ENCODE data around the gene PPIE.

Gene PPIE

GRCh38 chr1:39720094-39720999, 18.3 kb upstream of the PPIE start:
- DNase-seq (ENCODE audit: low read depth in 3 of 3), result no peak

GRCh38 chr1:39721664-39722063, 17.0 kb upstream of the PPIE start:
- no peak for DNase-seq (ENCODE audit: low read depth in 3 of 3)

GRCh38 chr1:39722495-39722894, 16.2 kb upstream of the PPIE start:
- DNase-seq (ENCODE audit: low read depth in 3 of 3), result no peak

- no peak for DNase-seq (ENCODE audit: low read depth in 3 of 3)
Measured at GRCh38 chr1:39726600-39726999, 12.1 kb upstream of the PPIE start.

- DNase-seq (ENCODE audit: low read depth in 3 of 3), result no peak
Measured at GRCh38 chr1:39727221-39727931, 11.3 kb upstream of the PPIE start.

GRCh38 chr1:39727932-39728317, 10.8 kb upstream of the PPIE start:
- DNase-seq (ENCODE audit: low read depth in 3 of 3), result no peak

DNA sequence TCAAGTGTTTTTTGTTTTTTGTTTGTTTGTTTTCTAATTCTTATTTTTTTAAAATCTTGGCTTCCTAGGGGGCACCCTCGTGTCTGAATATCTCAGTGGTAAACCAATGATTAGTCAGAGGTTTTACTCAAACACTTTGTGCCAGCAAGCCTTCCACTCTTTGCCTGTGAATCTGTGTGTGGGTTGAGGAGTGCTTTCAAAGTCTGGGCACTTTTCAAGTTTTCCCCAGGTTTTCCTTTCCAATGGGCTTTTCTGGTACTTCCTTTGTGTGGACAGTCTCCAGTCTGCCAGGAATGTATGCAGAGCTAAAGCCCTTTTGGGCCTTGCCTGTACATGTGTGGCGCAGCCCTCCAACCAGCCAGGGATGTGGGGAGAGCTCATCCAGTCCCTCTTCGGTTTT, 9.7 kb upstream of the PPIE start:
- no peak for DNase-seq (ENCODE audit: low read depth in 3 of 3)

DNA sequence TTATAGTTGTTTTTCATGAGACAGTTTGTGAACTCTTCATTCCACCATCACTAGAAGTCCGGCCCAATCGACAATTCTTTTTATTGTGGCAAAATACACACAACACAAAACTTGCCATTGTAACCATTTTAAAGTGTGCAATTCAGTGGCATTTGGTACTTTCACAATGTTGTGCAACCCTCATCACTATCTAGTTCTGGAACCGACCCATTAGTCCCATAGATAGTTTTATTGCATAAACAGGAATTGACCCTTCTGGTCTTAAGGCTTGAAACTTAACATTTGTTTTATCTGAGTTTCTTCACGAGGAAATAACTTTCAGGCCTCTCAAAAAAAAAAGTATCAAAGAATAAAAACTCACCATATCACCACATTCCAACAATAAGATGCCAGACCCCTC, 8.8 kb upstream of the PPIE start:
- no peak for DNase-seq (ENCODE audit: low read depth in 3 of 3)

DNA sequence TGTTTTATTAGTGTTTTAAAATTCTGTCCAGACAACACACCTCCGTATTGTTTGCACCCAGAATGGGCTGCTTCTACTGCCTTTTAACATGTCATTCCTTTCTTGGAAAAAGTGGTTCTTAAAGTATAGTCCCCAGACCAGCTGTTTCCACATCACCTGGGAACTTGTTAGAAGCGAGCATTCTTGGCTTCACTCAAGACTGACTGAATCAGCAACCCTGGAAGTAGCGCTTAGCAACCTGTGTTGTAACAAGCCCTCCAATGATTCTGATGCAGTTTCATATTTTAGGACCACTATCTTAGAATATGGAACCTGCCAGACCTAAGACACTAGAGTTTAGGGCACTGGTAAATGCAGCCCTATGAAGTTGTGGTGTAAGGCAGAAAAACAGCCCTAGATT, 6.0 kb upstream of the PPIE start:
- DNase-seq (ENCODE audit: low read depth in 3 of 3), result no peak

- no peak for DNase-seq (ENCODE audit: low read depth in 3 of 3)
Measured at GRCh38 chr1:39733161-39733560, 5.5 kb upstream of the PPIE start.

DNA sequence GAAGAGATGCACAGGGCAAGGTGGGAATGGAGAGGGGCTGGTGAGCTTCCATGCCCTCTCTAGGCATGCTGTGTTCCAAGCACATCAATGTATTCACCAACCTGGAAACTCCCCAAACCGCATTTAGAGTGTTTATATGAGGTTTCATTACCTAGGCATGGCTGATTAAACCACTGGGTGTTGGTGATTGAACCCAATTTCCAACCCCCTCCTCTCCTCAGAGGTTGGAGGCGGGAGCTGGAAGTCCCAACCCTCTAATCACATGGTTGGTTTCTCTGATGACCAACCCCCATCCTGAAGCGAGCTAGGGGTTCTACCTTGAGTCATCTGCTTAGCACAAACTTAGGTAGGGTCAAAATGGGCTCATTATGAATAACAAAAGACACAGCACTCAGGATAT, 3.0 kb upstream of the PPIE start:
- no peak for DNase-seq (ENCODE audit: low read depth in 3 of 3)

- DNase-seq (ENCODE audit: low read depth in 3 of 3), result no peak
Measured at GRCh38 chr1:39737546-39738169, 1.0 kb upstream of the PPIE start.

DNA sequence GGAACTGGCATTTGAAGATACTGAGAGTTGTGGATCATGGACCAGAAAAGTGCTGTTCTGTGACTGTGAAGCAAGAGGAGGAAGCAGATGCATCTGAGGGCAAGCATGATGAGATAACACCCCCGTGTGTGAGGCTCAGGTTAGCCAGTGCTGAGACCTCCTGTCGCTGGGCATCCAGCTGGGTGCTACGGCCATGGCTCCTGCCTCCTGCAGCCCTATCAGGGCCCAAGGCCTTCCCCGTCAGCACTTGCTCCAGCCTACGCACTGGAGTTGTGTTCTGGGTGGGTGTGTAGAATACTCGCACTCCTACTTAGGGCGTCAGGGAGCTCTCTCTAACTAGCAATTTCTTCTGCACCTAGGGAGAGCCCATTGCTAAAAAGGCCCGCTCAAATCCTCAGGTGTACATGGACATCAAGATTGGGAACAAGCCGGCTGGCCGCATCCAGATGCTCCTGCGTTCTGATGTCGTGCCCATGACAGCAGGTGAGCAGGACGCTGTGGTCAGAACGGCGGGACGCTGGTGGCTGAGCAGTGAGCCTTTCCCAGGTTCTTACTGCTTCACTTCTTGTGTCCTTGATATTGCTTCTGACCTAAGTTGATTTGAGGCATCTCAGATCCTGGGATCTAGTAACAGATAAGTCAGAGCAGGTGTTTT, 6.5 kb downstream of the PPIE start:
- no peak for DNase-seq (ENCODE audit: low read depth in 3 of 3)

DNA sequence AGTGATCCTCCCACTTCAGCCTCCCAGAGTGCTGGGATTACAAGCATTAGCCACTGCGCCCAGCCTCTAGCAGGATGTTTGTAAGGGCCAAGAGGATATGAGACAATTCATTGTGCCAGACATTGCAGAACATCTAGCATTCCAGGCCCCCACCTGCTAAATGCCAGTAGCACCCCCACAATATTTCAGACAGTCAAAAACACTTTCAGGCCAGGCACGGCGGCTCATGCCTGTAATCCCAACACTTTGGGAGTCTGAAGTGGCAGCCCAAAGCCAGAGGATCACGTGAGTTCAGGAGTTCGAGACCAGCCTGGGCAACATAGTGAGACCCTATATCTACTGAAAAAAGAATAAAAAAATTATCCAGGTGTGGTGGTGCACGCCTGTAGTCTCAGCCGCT, 12.9 kb downstream of the PPIE start:
- DNase-seq (ENCODE audit: low read depth in 3 of 3), result no peak

- DNase-seq (ENCODE audit: low read depth in 3 of 3), result no peak
Measured at GRCh38 chr1:39752703-39753102, 14.0 kb downstream of the PPIE start.

- DNase-seq (ENCODE audit: low read depth in 3 of 3), result no peak
Measured at GRCh38 chr1:39753132-39754025, 14.7 kb downstream of the PPIE start.

DNA sequence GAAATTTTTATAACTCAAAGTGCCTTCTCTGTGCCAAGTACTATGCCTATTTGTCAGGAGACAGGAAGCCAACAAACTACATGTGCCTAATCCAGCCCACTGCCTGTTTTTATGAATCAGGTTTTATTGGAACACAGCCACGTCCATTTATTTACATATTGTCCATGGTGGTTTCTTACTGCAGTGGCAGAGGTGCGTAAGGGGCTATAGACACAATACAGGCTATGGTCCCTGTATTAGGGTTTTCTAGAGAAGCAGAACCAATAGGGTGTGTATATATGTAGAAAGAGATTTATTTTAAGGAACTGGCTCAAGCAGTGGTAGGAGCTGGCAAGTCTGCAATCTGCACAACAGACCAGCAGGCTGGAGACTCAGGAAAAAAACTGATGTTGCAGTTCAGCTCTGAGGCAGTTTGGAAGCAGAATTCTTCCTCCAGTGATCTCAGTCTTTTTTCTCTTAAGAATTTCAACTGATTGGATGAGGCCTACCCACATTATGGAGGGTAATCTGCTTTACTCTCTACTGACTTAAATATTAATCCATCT, 15.4 kb downstream of the PPIE start:
- no peak for DNase-seq (ENCODE audit: low read depth in 3 of 3)

GRCh38 chr1:39754906-39755504, 16.3 kb downstream of the PPIE start:
- no peak for DNase-seq (ENCODE audit: low read depth in 3 of 3)

DNA sequence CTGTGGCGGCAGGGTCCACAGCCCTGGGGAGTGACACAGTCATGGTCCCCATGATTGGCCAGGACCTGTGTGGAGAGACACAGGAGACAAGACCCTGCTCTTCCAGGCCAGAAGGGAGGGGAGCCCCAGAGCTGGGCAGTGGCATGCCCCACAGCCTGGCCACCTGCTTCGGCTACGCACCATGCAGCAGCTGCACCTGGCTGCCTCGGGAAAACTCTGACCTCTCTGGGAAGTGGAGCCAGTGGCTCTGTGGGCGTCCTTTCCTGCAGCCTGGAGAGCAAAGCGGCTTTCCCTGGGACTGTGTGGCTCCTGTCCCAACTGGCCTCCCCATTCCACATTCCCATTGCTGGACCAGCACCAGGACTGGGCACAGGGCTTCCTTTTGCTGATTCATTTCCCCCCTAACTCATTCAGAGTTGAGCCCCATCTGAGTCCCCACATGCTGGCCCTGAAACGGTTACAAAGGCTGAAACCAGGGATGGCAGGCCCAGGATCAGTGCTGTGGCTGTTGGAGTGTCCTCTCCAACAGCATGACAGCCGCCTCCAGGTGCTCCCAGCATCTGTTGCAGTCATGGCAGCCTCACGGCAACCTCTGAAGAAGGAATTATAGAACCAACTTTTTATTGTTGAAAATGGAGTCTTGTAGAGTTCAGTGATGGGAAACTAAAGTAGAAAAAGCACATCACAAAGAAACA, 17.4 kb downstream of the PPIE start:
- DNase-seq (ENCODE audit: low read depth in 3 of 3), result no peak

GRCh38 chr1:39757501-39757900, 18.8 kb downstream of the PPIE start:
- no peak for DNase-seq (ENCODE audit: low read depth in 3 of 3)

Measured in stimulated activated CD4-positive, alpha-beta T cell treated with anti-CD3 and anti-CD28 coated beads, TNF-alpha, amount 100 ng/mL, for 24 hours (primary cell).